OCI-LY7 (cell line): ENCODE data around the gene C4orf50.

Experiments
- CTCF ChIP-seq: fragments of 200-600 bp; sonication (generic); conservative IDR thresholded peaks from 2 replicates; pipeline ENCODE4 v1.5.1; 2014; ENCODE audit warnings: mild to moderate bottlenecking, antibody characterized with exemption, low read length, moderate library complexity, mixed read lengths
- EZH2phosphoT487 ChIP-seq: fragments of 200-600 bp; sonication (generic); IDR thresholded peaks from 2 replicates; pipeline ENCODE4 v1.6.1; 2018; ENCODE audit warnings: low read depth, borderline replicate concordance, mild to moderate bottlenecking, mixed run types, antibody characterized with exemption, low read length, moderate library complexity, mixed read lengths

- no peak for TF ChIP-seq CTCF
- no peak for TF ChIP-seq EZH2phosphoT487
Observed at GRCh38 chr4:5967783-5968182, 50.4 kb downstream of the C4orf50 start.
